HG03108 (cell line): ENCODE results near the gene EFR3B.
"Not testable (repeated sequence)": the region's sequence is repeated elsewhere in the genome, so short reads cannot be mapped to it uniquely, and the experiment has no call there.

ENCODE experiments used
- ATAC-seq: cut with Tn5 transposase; IDR thresholded peaks from one replicate; pipeline ENCODE4 v1.9.1; 2021; ENCODE audit warnings: moderate library complexity; ENCODE audit not compliant: unreplicated experiment

The EFR3B gene, protein sequence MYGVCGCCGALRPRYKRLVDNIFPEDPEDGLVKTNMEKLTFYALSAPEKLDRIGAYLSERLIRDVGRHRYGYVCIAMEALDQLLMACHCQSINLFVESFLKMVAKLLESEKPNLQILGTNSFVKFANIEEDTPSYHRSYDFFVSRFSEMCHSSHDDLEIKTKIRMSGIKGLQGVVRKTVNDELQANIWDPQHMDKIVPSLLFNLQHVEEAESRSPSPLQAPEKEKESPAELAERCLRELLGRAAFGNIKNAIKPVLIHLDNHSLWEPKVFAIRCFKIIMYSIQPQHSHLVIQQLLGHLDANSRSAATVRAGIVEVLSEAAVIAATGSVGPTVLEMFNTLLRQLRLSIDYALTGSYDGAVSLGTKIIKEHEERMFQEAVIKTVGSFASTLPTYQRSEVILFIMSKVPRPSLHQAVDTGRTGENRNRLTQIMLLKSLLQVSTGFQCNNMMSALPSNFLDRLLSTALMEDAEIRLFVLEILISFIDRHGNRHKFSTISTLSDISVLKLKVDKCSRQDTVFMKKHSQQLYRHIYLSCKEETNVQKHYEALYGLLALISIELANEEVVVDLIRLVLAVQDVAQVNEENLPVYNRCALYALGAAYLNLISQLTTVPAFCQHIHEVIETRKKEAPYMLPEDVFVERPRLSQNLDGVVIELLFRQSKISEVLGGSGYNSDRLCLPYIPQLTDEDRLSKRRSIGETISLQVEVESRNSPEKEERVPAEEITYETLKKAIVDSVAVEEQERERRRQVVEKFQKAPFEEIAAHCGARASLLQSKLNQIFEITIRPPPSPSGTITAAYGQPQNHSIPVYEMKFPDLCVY

GRCh38 chr2:25041928-25042320 lies at the start of gene EFR3B:
Gene EFR3B, plus strand, starts transcription at chr2:25042076. Its CDS starts 237 bp downstream, at chr2:25042313.
- ATAC-seq = peak; percentile 97

GRCh38 chr2:24993406-24994145 lies 48.3 kb upstream of the EFR3B start:
- no peak for ATAC-seq

- no peak for ATAC-seq
Measured at GRCh38 chr2:24994146-24994724, 47.6 kb upstream of the EFR3B start.

DNA sequence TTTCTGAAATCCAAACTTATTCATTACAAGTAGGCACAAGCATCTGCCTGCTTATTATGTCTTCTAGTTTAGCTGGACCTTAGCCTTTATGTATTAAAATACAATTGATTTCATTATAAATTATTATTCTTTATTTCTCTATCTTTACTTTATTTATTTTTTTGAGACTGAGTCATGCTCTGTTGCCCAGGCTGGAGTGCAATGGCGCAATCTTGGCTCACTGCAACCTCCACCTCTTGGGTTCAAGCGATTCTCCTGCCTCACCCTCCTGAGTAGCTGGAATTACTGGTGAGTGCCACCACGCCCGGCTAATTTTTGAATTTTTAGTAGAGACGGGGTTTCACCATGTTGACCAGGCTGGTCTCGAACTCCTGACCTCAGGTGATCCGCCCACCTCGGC lies 42.8 kb upstream of the EFR3B start:
- ATAC-seq = not testable (repeated sequence)

DNA sequence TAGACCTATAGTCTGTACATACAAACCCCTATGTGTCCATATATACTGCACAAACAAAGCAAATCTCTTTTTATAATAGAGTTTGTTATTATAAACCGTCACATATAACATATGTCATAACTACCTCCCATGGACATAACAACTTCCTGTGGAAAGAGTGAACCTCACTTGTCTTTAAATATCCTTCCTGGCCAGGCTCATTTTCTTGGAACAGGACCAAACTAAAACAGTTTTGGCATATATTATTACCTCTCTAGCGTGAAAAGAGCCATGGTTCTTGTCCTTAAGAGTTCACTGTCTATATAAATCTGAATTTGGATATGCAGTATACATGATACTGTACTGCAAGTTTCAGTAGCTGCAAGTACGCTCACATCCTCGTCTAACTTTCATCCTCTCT lies 41.8 kb upstream of the EFR3B start:
- no peak for ATAC-seq

DNA sequence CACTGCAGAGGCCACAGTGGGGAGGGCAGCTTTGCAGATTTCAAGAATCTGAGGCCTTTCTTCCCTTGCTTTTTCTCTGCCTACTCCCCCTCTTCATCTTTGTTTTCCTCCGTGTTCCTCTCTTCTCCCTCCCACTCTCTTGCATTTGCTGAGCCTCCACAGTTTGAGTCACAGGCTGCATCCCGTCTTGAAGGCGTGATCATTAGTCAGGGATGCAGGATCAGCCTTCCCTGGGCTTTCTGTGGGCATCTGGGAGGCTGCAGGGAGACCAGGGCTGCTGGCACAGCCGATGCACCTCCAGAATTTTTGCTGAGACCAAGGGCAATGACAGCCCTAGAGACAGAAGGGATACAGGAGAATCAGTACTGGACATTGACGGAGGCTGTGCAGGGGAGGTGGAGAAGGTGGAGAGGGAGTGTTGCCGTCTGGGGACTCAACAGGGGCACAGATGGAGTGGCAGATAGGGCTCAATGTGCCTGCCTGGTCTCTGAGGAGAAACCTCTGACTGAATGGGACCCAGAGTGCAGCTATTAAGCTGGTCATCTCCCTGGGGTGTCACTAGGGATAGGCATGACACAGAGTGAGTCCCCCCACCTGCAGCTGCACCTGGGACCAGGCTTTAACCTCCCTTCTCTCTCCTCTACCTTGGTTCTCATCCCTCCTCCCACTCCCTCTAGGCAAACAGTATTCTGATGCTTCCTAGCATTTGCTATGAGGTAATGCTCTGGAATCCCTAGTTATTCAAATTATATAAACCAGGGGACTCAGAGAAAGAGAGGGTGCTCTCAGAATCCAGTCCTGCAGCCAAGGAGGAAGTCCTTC lies 41.2 kb upstream of the EFR3B start:
- no peak for ATAC-seq

GRCh38 chr2:25001325-25001637 lies 40.6 kb upstream of the EFR3B start:
- ATAC-seq = no peak

GRCh38 chr2:25002066-25002465 lies 39.8 kb upstream of the EFR3B start:
- ATAC-seq = no peak

DNA sequence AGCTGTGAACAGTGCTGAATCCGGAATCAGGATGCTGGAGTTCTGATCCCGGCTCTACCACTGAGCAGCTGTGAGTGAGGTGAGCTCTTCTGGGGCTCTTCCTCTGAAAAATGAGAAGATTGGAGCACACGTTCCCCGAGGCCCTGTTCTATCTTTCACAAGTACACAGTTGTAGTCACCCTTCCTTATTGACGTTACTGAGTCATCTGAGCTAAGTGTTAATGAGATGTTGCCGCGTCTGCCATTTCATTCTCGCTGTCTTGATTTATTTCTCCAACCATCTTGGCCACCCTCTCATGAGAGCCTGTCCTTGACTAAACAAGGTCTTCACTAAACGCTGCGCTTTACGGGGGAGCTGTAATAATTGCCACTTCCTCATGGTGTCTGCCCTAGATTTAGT lies 31.9 kb upstream of the EFR3B start:
- no peak for ATAC-seq

DNA sequence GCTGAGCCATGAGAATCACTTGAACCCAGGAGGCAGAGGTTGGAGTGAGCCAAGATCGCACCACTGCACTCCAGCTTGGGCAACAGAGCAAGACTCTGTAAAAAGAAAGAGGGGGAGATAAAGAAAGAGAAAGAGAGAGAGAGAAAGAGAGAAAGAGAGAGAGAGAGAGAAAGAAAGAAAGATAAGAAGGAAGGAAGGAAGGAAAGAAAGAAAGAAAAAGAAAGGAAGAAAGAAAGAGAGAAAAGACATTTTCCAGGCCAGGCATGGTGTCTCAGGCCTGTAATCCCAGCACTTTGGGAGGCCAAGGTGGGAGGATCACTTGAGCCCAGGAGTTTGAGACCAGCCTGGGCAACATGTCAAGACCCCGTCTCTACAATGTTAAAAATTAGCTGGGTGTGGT lies 30.5 kb upstream of the EFR3B start:
- not testable (repeated sequence) for ATAC-seq

DNA sequence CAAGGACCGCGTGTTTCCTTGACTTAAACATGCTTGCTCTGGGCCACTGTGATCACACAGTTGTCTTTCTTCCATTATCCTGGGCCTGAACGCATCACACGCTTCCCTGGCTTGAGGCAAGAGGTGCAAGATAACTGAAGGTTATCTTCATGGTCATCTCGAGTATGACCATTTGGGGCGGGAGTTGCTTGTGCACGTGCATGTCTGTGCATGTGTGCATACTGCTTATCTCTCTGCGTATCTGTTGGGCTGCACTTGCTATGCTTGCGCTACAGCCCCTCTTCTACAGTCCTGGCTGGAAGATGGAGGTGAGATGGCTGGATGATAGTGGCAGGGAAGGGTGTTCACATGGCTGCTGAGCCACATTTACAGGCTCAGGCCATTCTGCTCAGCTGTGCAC lies 27.2 kb upstream of the EFR3B start:
- no peak for ATAC-seq

DNA sequence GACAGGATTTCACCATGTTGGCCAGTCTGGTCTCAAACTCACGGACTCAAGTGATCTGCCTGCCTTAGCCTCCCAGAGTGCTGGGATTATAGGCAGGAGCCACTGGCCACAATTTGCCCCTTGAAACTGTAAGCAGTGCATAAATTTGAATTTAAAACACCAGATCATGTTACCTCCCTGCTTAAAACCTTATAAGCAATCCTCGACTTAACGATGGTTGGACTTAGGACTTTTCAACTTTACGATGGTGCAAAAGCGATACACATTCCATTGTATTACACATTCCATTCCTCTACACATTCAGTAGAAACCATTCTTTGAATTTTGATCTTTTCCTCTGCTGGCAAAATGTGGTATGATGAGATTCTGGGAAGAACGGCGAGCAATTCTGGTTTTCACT lies 23.2 kb upstream of the EFR3B start:
- ATAC-seq = no peak

DNA sequence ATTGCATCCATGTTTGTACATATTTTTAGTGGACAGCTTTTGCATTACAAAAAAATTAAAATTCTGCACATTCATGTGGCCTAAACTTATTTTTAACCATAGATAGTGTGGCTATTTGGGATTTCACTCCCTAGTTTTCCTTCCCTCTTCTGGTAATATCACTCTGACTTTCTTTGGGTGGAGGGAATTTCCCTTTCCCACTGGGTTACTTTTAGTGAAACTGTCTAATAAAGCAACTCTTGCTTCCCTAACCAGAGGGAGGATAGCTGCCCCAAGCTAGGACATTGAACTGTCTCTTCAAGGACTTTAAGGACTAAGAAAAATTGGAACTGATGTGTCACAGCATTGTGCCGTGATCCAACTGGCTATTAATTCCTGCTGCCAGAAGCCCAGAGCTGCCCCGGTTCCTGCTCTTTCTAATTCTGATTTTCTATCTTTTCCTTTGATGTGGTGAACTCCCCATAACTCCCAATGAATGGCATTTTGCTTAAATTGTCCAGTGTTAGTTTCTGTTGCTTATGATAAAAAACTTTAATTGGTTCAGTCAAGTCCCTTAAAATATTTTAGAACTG lies 20.0 kb upstream of the EFR3B start:
- no peak for ATAC-seq

GRCh38 chr2:25023333-25023732 lies 18.5 kb upstream of the EFR3B start:
- ATAC-seq = no peak

DNA sequence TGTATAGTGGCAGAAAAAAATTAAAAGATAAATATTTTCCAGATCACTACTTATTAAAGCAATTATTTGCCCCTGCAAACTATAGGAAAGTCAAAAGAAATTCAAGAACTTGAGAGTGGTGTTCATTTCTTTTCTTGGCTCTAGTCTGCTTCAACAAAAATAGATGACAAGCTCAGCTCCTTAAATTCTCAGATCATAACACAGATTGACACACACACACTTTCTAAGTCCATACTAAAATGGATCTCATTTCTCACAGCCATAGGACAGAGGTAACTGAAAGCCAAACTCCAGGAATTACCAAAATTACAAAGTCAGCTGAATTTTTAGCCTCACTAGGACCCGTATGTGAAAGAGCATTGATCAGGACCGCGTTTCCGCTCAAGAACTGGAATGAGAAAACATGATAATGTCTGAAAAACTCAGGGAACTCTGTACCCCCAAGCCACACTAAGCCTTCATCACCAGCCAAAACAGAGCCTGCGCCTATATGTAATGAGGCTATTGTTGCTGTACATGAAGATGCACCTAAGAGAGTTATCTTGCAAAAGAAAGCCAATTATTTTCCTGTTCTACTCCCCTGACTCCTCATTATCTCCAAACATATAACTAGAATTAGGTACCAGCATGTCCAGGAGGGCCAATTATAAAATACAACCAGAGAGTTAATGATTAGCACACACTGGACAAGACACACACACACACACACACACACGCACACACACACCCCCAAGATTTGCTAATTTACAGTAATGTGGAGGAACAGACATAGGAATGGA lies 16.5 kb upstream of the EFR3B start:
- no peak for ATAC-seq

GRCh38 chr2:25026008-25026530 lies 15.8 kb upstream of the EFR3B start:
- ATAC-seq = no peak

DNA sequence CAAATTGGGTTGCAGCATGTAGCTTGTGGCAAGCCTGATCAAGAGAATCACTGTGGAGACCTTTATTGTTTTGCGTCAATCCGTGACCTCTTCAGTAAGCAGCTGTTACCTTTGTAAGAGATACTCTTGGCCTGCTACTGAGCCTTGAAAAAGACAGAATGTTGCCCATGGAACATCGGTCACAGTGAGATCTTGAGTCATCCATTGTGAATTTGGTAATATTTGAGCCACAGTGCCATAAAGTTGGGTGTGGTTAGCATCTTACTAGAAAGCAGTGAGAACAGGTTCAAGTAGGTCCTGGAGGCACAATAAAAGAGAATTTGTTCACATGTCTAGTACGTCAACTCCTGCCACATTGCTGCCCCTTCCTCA lies 12.7 kb upstream of the EFR3B start:
- no peak for ATAC-seq

- ATAC-seq = no peak
Measured at GRCh38 chr2:25030702-25031101, 11.2 kb upstream of the EFR3B start.

DNA sequence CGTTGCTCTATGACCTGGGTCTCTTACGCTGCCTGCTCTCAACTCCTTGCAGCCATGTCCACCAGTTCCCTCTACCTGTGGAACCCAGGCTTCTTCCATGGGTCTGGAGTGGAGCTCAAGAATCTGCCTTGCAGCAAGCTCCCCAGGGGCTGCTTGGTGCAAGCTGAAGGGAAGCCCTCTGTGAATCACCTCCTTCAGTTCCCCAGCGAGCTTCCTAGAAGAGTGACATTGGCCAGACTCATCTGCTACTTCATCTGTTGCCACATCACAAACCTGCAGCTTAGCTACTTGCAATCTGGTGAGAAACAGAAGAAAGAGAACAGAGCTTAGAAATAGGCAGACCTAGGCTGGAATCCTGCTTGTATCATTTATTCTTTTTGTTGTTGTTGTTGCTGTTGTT lies 9.8 kb upstream of the EFR3B start:
- no peak for ATAC-seq
